SU-DHL-6 (cell line): ENCODE results near the gene RUNX1.

Experiments used
- H2AFZ ChIP-seq: fragments of 200-600 bp; sonication (generic); 2 replicates; pipeline ENCODE4 v1.6.1; 2014; ENCODE audit warnings: low read depth, mild to moderate bottlenecking, moderate library complexity, mixed read lengths, antibody characterized with exemption, low read length; ENCODE audit not compliant: severe bottlenecking
- H3F3A ChIP-seq: fragments of 200-600 bp; shearing (Covaris generic); 2 replicates; pipeline ENCODE4 v1.6.0; 2016; ENCODE audit warnings: antibody characterized with exemption, mild to moderate bottlenecking; ENCODE audit not compliant: insufficient read depth
- H3K27ac ChIP-seq: fragments of 200-600 bp; sonication (generic); 2 replicates; pipeline ENCODE4 v1.5.1; 2016; ENCODE audit warnings: low read depth, mild to moderate bottlenecking, low read length, moderate library complexity, mixed read lengths
- H3K27me3 ChIP-seq: fragments of 200-600 bp; sonication (generic), shearing (Covaris generic); 2 replicates; pipeline ENCODE4 v1.6.0; 2014; ENCODE audit warnings: mild to moderate bottlenecking, low read length
- H3K36me3 ChIP-seq: fragments of 200-600 bp; sonication (generic); 2 replicates; pipeline ENCODE4 v1.6.1; 2014; ENCODE audit warnings: mild to moderate bottlenecking, low read length, mixed read lengths
- H3K4me2 ChIP-seq: fragments of 300-600, 200-600 bp; shearing (Covaris generic), sonication (generic); 2 replicates; pipeline ENCODE4 v1.6.0; 2014; ENCODE audit warnings: low read length, low read depth, mild to moderate bottlenecking; ENCODE audit not compliant: poor library complexity, severe bottlenecking
- H3K4me3 ChIP-seq: fragments of 200-600 bp; sonication (generic); 2 replicates; pipeline ENCODE4 v1.5.1; 2014; ENCODE audit warnings: antibody characterized with exemption, low read length, mild to moderate bottlenecking, mixed read lengths; ENCODE audit not compliant: insufficient read depth, poor library complexity, severe bottlenecking
- H3K79me2 ChIP-seq: fragments of 200-600 bp; sonication (generic); 2 replicates; pipeline ENCODE4 v1.6.1; 2014; ENCODE audit warnings: mild to moderate bottlenecking, low read length, moderate library complexity; ENCODE audit not compliant: insufficient read depth
- H3K9ac ChIP-seq: fragments of 200-600 bp; sonication (generic); 2 replicates; pipeline ENCODE4 v1.7.0; 2014; ENCODE audit warnings: mild to moderate bottlenecking, low read length
- H3K9me2 ChIP-seq: fragments of 200-600 bp; sonication (generic); replicated peaks from 2 replicates; pipeline ENCODE4 v1.6.1; 2014; ENCODE audit warnings: low read length; ENCODE audit not compliant: insufficient read depth
- H3K9me3 ChIP-seq: fragments of 200-600 bp; sonication (generic); 2 replicates; pipeline ENCODE4 v1.6.1; 2014; ENCODE audit warnings: low read length, mixed read lengths; ENCODE audit not compliant: insufficient read depth
- H4K20me1 ChIP-seq: fragments of 200-600 bp; sonication (generic); 2 replicates; pipeline ENCODE4 v1.6.1; 2014; ENCODE audit warnings: low read depth, mild to moderate bottlenecking, antibody characterized with exemption, low read length, moderate library complexity, mixed read lengths
- EZH2phosphoT487 ChIP-seq: fragments of 200-600 bp; sonication (generic), shearing (Covaris generic); conservative IDR thresholded peaks from 2 replicates; pipeline ENCODE4 v1.6.1; 2018; ENCODE audit warnings: mild to moderate bottlenecking, antibody characterized with exemption, low read length, moderate library complexity, mixed read lengths
- TF ChIP-seq, protein P1 (sequence below): fragments of 200-600 bp; sonication (generic); IDR thresholded peaks from one replicate; pipeline ENCODE4 v1.5.1; 2017; ENCODE audit warnings: antibody characterized with exemption, mild to moderate bottlenecking, low read length, moderate library complexity; ENCODE audit not compliant: insufficient read depth, poor library complexity, severe bottlenecking

Gene RUNX1

GRCh38 chr21:34944015-34944755 is 104.9 kb downstream of the RUNX1 start:
- Histone ChIP-seq H3K4me2 (no peak overlapping the region), H3K9me3 (no peaks in the 10 kb centered on the region), H3K27me3 (no peaks in the 10 kb centered on the region), H3K79me2 (peaks cover 79% of the 10 kb centered on the region), H2AFZ (no peak overlapping the region), H3K27ac (no peak overlapping the region), H4K20me1 (peaks cover 4% of the 10 kb centered on the region; the same call in 1 of the 2 replicates), H3K36me3 (no peaks in the 10 kb centered on the region), H3K9ac (no peak overlapping the region), H3K4me3 (no peak overlapping the region), H3F3A (no peaks in the 10 kb centered on the region), H3K9me2 (no peaks in the 10 kb centered on the region)
- TF ChIP-seq, protein P1, sequence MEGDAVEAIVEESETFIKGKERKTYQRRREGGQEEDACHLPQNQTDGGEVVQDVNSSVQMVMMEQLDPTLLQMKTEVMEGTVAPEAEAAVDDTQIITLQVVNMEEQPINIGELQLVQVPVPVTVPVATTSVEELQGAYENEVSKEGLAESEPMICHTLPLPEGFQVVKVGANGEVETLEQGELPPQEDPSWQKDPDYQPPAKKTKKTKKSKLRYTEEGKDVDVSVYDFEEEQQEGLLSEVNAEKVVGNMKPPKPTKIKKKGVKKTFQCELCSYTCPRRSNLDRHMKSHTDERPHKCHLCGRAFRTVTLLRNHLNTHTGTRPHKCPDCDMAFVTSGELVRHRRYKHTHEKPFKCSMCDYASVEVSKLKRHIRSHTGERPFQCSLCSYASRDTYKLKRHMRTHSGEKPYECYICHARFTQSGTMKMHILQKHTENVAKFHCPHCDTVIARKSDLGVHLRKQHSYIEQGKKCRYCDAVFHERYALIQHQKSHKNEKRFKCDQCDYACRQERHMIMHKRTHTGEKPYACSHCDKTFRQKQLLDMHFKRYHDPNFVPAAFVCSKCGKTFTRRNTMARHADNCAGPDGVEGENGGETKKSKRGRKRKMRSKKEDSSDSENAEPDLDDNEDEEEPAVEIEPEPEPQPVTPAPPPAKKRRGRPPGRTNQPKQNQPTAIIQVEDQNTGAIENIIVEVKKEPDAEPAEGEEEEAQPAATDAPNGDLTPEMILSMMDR, result no peak

- H3K4me3 ChIP-seq, result no peak overlapping the region
- H3K9me3 ChIP-seq, result no peaks in the 10 kb centered on the region
- H3K36me3 ChIP-seq, result no peaks in the 10 kb centered on the region
- H3K27me3 ChIP-seq, result no peaks in the 10 kb centered on the region
- H2AFZ ChIP-seq, result no peak overlapping the region
- no peak overlapping the region for H3K4me2 ChIP-seq
- H3F3A ChIP-seq, result no peaks in the 10 kb centered on the region
- H3K9me2 ChIP-seq, result no peaks in the 10 kb centered on the region
- peaks cover 4% of the 10 kb centered on the region; the same call in 1 of the 2 replicates for H4K20me1 ChIP-seq
- no peak overlapping the region for H3K9ac ChIP-seq
- H3K27ac ChIP-seq, result no peak overlapping the region
- H3K79me2 ChIP-seq, result peaks cover 78% of the 10 kb centered on the region
- TF ChIP-seq, protein P1, result no peak
- TF ChIP-seq EZH2phosphoT487, result no peak
Measured at GRCh38 chr21:34942911-34943310, 106.2 kb downstream of the RUNX1 start.

- H3K9ac ChIP-seq, result no peak overlapping the region
- H2AFZ ChIP-seq, result no peak overlapping the region
- H3K27ac ChIP-seq, result no peak overlapping the region
- TF ChIP-seq EZH2phosphoT487, result no peak
- TF ChIP-seq, protein P1, result no peak
- no peaks in the 10 kb centered on the region for H3F3A ChIP-seq
- H4K20me1 ChIP-seq, result peaks cover 4% of the 10 kb centered on the region; the same call in 1 of the 2 replicates
- peaks cover 80% of the 10 kb centered on the region for H3K79me2 ChIP-seq
- no peaks in the 10 kb centered on the region for H3K27me3 ChIP-seq
- no peak overlapping the region for H3K4me2 ChIP-seq
- no peaks in the 10 kb centered on the region for H3K9me3 ChIP-seq
- H3K9me2 ChIP-seq, result no peaks in the 10 kb centered on the region
- H3K36me3 ChIP-seq, result no peaks in the 10 kb centered on the region
- no peak overlapping the region for H3K4me3 ChIP-seq
Measured at GRCh38 chr21:34941162-34941561, 107.9 kb downstream of the RUNX1 start.
